Upper lobe of left lung (tissue), 6 donors: ENCODE data around the gene RYR1. TPM values are rescaled to one million over a fixed set of nuclear protein-coding genes. Genes with fewer than 3 reads are reported as not detected.

Source experiments
- ATAC-seq, 2 donors: fragments of 200-7000 bp; cut with Tn5 transposase; one replicate each; pipeline ENCODE4 v1.9.1; 2022; ENCODE audit warnings: mild to moderate bottlenecking in 2 of 2, moderate library complexity in 2 of 2; ENCODE audit not compliant: low FRiP score in 2 of 2
- DNase-seq, 2 donors: peaks; one replicate each; pipeline ENCODE4 v3.0.0-alpha.2; 2019 to 2020
- H3K27ac ChIP-seq, 4 donors: fragments of 200-600 bp; sonication (generic); one replicate each; pipeline ENCODE4 v1.5.1; 2016 to 2019
- H3K27me3 ChIP-seq, 4 donors: fragments of 200-600 bp; sonication (generic); one replicate each; pipeline ENCODE4 v1.5.1; 2017 to 2019
- H3K36me3 ChIP-seq, 4 donors: fragments of 200-600 bp; sonication (generic); one replicate each; pipeline ENCODE4 v1.5.1; 2016 to 2019
- H3K4me1 ChIP-seq, 4 donors: fragments of 200-600 bp; sonication (generic); one replicate each; pipeline ENCODE4 v1.5.1; 2018 to 2019
- H3K4me3 ChIP-seq, 4 donors: fragments of 200-600 bp; sonication (generic); one replicate each; pipeline ENCODE4 v1.5.1; 2017 to 2019; ENCODE audit warnings: mild to moderate bottlenecking in 2 of 4, moderate library complexity in 1 of 4
- H3K9me3 ChIP-seq, 4 donors: fragments of 200-600 bp; sonication (generic); one replicate each; pipeline ENCODE4 v1.5.1; 2018 to 2019
- EP300 ChIP-seq, 4 donors: sonication (generic); formaldehyde crosslinking; IDR thresholded peaks; one replicate each; pipeline ENCODE4 v1.5.1; 2017; ENCODE audit warnings: antibody characterized with exemption in 4 of 4, control low read depth in 2 of 4
- POLR2A ChIP-seq, 4 donors: fragments of 450-650 bp; IDR thresholded peaks; one replicate each; pipeline ENCODE4 v1.5.1; 2016 to 2017; ENCODE audit warnings: antibody characterized with exemption in 4 of 4, mild to moderate bottlenecking in 2 of 4
- POLR2AphosphoS5 ChIP-seq, 2 donors: sonication (generic); formaldehyde crosslinking; IDR thresholded peaks; one replicate each; pipeline ENCODE4 v1.5.1; 2017; ENCODE audit warnings: antibody characterized with exemption in 2 of 2
- WGBS, 2 donors: methylation state at CpG; one replicate each; pipeline ENCODE4 v1.1.5; 2017 to 2018; 5-methylcytosine and 5-hydroxymethylcytosine counted together
- total RNA-seq, 6 donors: library from RNA; depleted of rRNA in 4 of 6; stranded (reverse); fragments of >200 nt in 4 of 6; gene quantifications; one replicate each; pipeline versions ENCODE4 v1.1.0 to v1.2.1, GENCODE V29; 2016 to 2021
- TF ChIP-seq, protein P1 (sequence below), 6 experiments: fragments of 450-650 bp in 4 of 6; fragments of 200-600 bp in 2 of 6; sonication (generic) in 2 of 6; IDR thresholded peaks; one replicate each; pipeline ENCODE4 v1.5.1; 2016 to 2019; ENCODE audit warnings: antibody characterized with exemption in 6 of 6
- donor health status: DM: no; HTN: no; CAD: no; lungs with moderate emphysema.
- donor health status: DM: no; HTN: yes; CAD: no; lungs with severe emphysema.

RYR1 gene
- total RNA-seq, 6 donors from 2014 or later = 1.1 to 22.0 (median 5.5) TPM

DNA sequence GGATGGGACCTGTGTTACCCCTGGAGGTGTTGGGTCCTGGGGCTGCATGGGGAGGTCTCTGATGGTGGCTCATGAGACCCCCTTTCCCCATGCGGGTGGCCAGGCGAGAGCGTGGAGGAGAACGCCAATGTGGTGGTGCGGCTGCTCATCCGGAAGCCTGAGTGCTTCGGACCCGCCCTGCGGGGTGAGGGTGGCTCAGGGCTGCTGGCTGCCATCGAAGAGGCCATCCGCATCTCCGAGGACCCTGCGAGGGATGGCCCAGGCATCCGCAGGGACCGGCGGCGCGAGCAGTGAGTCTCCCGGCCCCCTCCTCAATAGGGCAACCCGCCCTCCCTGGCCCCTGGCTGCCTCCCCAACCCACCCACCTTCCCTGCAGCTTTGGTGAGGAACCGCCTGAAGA is 66.0 kb downstream of the RYR1 start:
- Histone ChIP-seq H3K4me1 (no peaks in the 10 kb centered on the region), H3K36me3 (no peaks in the 10 kb centered on the region), H3K4me3 (no peak overlapping the region), H3K9me3 (no peaks in the 10 kb centered on the region), H3K27me3 (no peaks in the 10 kb centered on the region), H3K27ac (no peak overlapping the region)
- TF ChIP-seq, protein P1, sequence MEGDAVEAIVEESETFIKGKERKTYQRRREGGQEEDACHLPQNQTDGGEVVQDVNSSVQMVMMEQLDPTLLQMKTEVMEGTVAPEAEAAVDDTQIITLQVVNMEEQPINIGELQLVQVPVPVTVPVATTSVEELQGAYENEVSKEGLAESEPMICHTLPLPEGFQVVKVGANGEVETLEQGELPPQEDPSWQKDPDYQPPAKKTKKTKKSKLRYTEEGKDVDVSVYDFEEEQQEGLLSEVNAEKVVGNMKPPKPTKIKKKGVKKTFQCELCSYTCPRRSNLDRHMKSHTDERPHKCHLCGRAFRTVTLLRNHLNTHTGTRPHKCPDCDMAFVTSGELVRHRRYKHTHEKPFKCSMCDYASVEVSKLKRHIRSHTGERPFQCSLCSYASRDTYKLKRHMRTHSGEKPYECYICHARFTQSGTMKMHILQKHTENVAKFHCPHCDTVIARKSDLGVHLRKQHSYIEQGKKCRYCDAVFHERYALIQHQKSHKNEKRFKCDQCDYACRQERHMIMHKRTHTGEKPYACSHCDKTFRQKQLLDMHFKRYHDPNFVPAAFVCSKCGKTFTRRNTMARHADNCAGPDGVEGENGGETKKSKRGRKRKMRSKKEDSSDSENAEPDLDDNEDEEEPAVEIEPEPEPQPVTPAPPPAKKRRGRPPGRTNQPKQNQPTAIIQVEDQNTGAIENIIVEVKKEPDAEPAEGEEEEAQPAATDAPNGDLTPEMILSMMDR (IDR thresholded peaks at IDR 0.05) = no peak
- no peak for TF ChIP-seq EP300 (IDR thresholded peaks at IDR 0.05)
- TF ChIP-seq POLR2A (IDR thresholded peaks at IDR 0.05) = no peak
- TF ChIP-seq POLR2AphosphoS5 (IDR thresholded peaks at IDR 0.05) = no peak
- WGBS, 2 donors = 94% methylated on average over 16 of the region's 21 CpGs; no CpG with 5 or more reads in 1 of the 2 donors
- ATAC-seq = no peak
- peak in 1 of 2 donors; percentile 64 for DNase-seq

DNA sequence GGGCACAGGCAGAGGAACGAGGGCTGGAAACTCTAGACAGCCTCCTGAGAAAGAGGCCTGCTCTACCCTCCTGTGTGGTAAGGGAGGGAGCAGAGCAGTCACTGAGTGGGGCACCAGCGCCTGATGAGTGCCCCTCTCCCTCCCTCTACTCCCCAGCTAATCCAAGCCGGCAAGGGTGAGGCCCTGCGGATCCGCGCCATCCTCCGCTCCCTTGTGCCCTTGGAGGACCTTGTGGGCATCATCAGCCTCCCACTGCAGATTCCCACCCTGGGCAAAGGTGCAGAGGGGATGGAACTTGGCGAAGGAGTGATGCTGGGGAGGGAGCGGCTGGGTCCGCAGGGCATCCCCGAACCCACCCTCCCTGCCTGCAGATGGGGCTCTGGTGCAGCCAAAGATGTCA is 67.0 kb downstream of the RYR1 start:
- Histone ChIP-seq H3K4me1 (no peaks in the 10 kb centered on the region), H3K9me3 (no peaks in the 10 kb centered on the region), H3K36me3 (no peaks in the 10 kb centered on the region), H3K27me3 (no peaks in the 10 kb centered on the region), H3K4me3 (no peak overlapping the region), H3K27ac (no peak overlapping the region)
- TF ChIP-seq, protein P1 (IDR thresholded peaks at IDR 0.05) = no peak
- TF ChIP-seq POLR2AphosphoS5 (IDR thresholded peaks at IDR 0.05) = no peak
- no peak for TF ChIP-seq POLR2A (IDR thresholded peaks at IDR 0.05)
- no peak for TF ChIP-seq EP300 (IDR thresholded peaks at IDR 0.05)
- ATAC-seq (no peak), DNase-seq (no peak)
- WGBS, 2 donors = 84 to 91% methylated on average over 10 to 11 of the region's 11 CpGs

DNA sequence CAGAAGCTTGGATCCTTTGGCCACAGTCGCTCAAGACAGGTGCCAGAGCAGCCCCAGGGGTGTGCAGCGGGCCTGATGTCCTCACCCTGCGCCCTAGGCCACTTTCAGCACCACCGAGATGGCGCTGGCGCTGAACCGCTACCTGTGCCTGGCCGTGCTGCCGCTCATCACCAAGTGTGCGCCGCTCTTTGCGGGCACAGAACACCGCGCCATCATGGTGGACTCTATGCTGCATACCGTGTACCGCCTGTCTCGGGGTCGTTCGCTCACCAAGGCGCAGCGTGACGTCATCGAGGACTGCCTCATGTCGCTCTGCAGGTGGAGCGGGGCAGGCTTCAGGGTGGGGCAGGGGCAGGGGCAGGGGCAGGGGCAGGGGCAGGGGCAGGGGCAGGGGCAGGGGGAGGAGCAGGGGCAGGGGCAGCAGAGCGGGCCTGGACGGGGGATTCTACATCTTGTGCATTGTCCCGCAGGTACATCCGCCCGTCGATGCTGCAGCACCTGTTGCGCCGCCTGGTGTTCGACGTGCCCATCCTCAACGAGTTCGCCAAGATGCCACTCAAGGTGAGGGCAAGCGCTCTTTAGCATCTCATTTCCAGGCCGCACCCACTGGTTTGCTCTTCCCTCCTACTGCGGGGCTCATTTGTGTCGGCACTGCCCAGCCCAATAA is 69.1 kb downstream of the RYR1 start:
- ATAC-seq (no peak), DNase-seq (peak in 1 of 2 donors; percentile 71)
- TF ChIP-seq, protein P1 (IDR thresholded peaks at IDR 0.05) = no peak
- TF ChIP-seq POLR2A (IDR thresholded peaks at IDR 0.05) (no peak), POLR2AphosphoS5 (IDR thresholded peaks at IDR 0.05) (no peak)
- Histone ChIP-seq H3K27me3 (no peaks in the 10 kb centered on the region), H3K36me3 (no peaks in the 10 kb centered on the region), H3K4me3 (no peak overlapping the region), H3K27ac (no peak overlapping the region), H3K4me1 (peaks cover 0 to 2% (median 0%) of the 10 kb centered on the region in 4 donors), H3K9me3 (no peaks in the 10 kb centered on the region)
- WGBS, 2 donors = 93 to 94% methylated on average over 32 to 41 of the region's 41 CpGs

DNA sequence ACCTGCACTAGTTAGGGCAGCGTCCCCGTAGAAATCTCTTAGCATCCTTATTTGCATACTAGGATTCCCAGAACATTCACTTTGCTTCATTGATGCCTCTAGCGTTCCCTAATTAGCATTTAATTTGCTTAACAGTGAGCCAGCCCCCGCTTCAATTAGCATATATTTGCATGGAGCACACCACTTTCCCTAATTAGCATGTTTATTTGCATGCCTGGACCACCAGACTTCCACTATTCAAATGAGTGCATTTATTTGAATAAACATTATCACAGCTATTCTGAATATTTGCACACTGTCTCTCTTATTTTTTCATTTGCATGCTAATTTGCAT is 69.6 kb downstream of the RYR1 start:
- DNase-seq = no peak
- Histone ChIP-seq H3K27me3 (no peaks in the 10 kb centered on the region), H3K4me1 (peaks cover 0 to 2% (median 0%) of the 10 kb centered on the region in 4 donors), H3K36me3 (no peaks in the 10 kb centered on the region), H3K9me3 (no peaks in the 10 kb centered on the region), H3K4me3 (no peak overlapping the region), H3K27ac (no peak overlapping the region)
- TF ChIP-seq POLR2AphosphoS5 (IDR thresholded peaks at IDR 0.05) = no peak
- TF ChIP-seq, protein P1 (IDR thresholded peaks at IDR 0.05) = no peak
- no peak for TF ChIP-seq POLR2A (IDR thresholded peaks at IDR 0.05)
- TF ChIP-seq EP300 (IDR thresholded peaks at IDR 0.05) = no peak
- no peak for ATAC-seq
- 80 to 83% methylated on average over 4 of the region's 4 CpGs for WGBS, 2 donors

DNA sequence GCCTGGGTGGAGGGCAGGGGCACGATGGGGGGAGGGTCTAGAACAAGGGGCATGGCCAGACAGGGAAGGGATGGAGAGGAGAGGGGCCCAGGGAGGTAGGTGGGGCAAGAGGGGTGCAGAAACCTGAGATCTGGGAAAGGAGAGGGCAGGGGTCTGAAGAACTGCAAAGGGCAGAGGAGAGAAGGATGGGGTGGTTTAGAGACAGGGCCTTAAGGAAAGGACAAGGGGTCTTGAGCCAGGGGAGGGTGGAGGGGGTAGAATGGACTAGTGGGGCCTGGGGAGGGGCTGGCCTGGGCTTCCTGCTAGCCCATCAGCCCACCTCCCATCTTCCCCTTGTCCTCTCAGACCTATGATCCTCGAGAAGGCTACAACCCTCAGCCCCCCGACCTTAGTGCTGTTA is 72.5 kb downstream of the RYR1 start:
- ATAC-seq (no peak), DNase-seq (no peak)
- Histone ChIP-seq H3K9me3 (no peaks in the 10 kb centered on the region), H3K4me1 (peaks cover 0 to 2% (median 0%) of the 10 kb centered on the region in 4 donors), H3K27me3 (no peaks in the 10 kb centered on the region), H3K27ac (no peak overlapping the region), H3K36me3 (no peaks in the 10 kb centered on the region), H3K4me3 (no peak overlapping the region)
- 56 to 60% methylated on average over 3 of the region's 3 CpGs for WGBS, 2 donors
- TF ChIP-seq POLR2A (IDR thresholded peaks at IDR 0.05) = no peak
- no peak for TF ChIP-seq EP300 (IDR thresholded peaks at IDR 0.05)
- TF ChIP-seq POLR2AphosphoS5 (IDR thresholded peaks at IDR 0.05) = no peak
- TF ChIP-seq, protein P1 (IDR thresholded peaks at IDR 0.05) = no peak
